ENCODE data around the gene PHYKPL. TPM values are rescaled to one million over a fixed set of nuclear protein-coding genes. Genes with fewer than 3 reads are reported as not detected.

The PHYKPL gene
- total and polyA plus RNA-seq, 2 of the 4 experiments (the other 2 are of a cell fraction) = 10.0 to 24.5 TPM

GRCh38 chr5:178199581-178200434 is 32.8 kb downstream of the PHYKPL start:
- no peak overlapping the region for H4K5ac ChIP-seq (ENCODE audit: low read depth, low read length)
- no peak overlapping the region for H2BK15ac ChIP-seq (ENCODE audit: low read depth, low read length)
- no CpG with 5 or more reads among the region's 12 CpGs for WGBS, 2 experiments (ENCODE audit: extremely low coverage in 2 of 2, insufficient read length in 1 of 2)
- ATAC-seq (ENCODE audit: low read depth) (no peak), DNase-seq (no peak)
- H3K27ac ChIP-seq (ENCODE audit: insufficient read depth, low read length) = no peak overlapping the region
- H3K18ac ChIP-seq (ENCODE audit: low read depth, low read length) = no peak overlapping the region
- H4K20me1 ChIP-seq (ENCODE audit: insufficient read depth, low read length) = no peaks in the 10 kb centered on the region
- H3K27me3 ChIP-seq (ENCODE audit: control insufficient read depth, insufficient read depth, low read length) = peaks cover 5% of the 10 kb centered on the region; the same call in 1 of the 2 replicates
- H3K4ac ChIP-seq (ENCODE audit: low read depth, low read length) = no peak overlapping the region
- H3K23ac ChIP-seq (ENCODE audit: low read depth, low read length) = no peak overlapping the region
- no peak overlapping the region for H2BK20ac ChIP-seq (ENCODE audit: low read depth, low read length)
- no peak overlapping the region for H4K8ac ChIP-seq (ENCODE audit: low read depth in 2 of 2, low read length in 2 of 2)
- dilution Hi-C loops (cut with HindIII; ENCODE audit: low sequenced_read_pairs, unreplicated experiment) (no loop called here), intact Hi-C loops (cut with micrococcal nuclease) (no loop called here), in situ Hi-C loops (cut with MboI; ENCODE audit: low sequenced_read_pairs) (no loop called here)
- ChIA-PET CTCF (interaction anchor here (0.5 kb wide), 1 partner anchor 11 kb away, joined by 3 read pairs; no protein-coding TSS in a partner anchor), POLR2A (ENCODE audit: unreplicated experiment) (no interaction called here)
- no peak overlapping the region for H2BK5ac ChIP-seq (ENCODE audit: low read depth, low read length, poor library complexity, severe bottlenecking)
- H3K9me3 ChIP-seq (ENCODE audit: control insufficient read depth, insufficient read depth, low read length) = no peaks in the 10 kb centered on the region
- H3K9ac ChIP-seq (ENCODE audit: low read depth, low read length) = no peak overlapping the region
- H2AK9ac ChIP-seq (replicated peaks; ENCODE audit: low read depth, low read length, poor library complexity) = no peak overlapping the region
- H3K4me1 ChIP-seq (ENCODE audit: control insufficient read depth, insufficient read depth, low read length) = peaks cover 4% of the 10 kb centered on the region
- no peak overlapping the region for H4K91ac ChIP-seq (ENCODE audit: insufficient read depth, low read depth, low read length)
- no peak overlapping the region for H3K4me2 ChIP-seq (ENCODE audit: low read depth, low read length)
- H3K9me1 ChIP-seq (ENCODE audit: insufficient read depth, low read length) = 0 out of 2 replicates have a peak, but pooled peaks cover 3% of the 10 kb centered on the region
- H3K14ac ChIP-seq (replicated peaks; ENCODE audit: low read depth, low read length) = no peak overlapping the region
- H3K79me1 ChIP-seq (ENCODE audit: low read depth in 1 of 2, low read length in 2 of 2) = peaks cover 0 to 7% of the 10 kb centered on the region in 2 experiments; a peak in 1 of 4 replicates
- no TSS peak for BruUV-seq (replicated peaks)
- no peak overlapping the region for H2BK120ac ChIP-seq (ENCODE audit: low read depth, low read length)
- no peak overlapping the region for H3K4me3 ChIP-seq (ENCODE audit: insufficient read depth, low read depth, low read length)
- no peak overlapping the region for H2AK5ac ChIP-seq (ENCODE audit: low read depth, low read length)
- no peak overlapping the region for H3K56ac ChIP-seq (ENCODE audit: extremely low read depth, insufficient read depth, low read length)
- H3K36me3 ChIP-seq (ENCODE audit: control insufficient read depth, insufficient read depth, low read length) = no peaks in the 10 kb centered on the region
- no peak overlapping the region for H2AFZ ChIP-seq (replicated peaks; ENCODE audit: low read length, poor library complexity)
- TF ChIP-seq USF2 (IDR thresholded peaks at IDR 0.05; ENCODE audit: low read depth, low read length) (no peak), CEBPB (IDR thresholded peaks at IDR 0.05; ENCODE audit: low read depth, low read length) (no peak), MAZ (IDR thresholded peaks at IDR 0.05; ENCODE audit: borderline replicate concordance, low read depth, low read length) (no peak), RCOR1 (IDR thresholded peaks at IDR 0.05; ENCODE audit: insufficient replicate concordance, low read length) (no peak), NFE2L2 (IDR thresholded peaks at IDR 0.05; ENCODE audit: low read depth, low read length) (no peak), SMC3 (IDR thresholded peaks at IDR 0.05; ENCODE audit: low read depth, low read length) (no peak), CHD1 (IDR thresholded peaks at IDR 0.05; ENCODE audit: low read depth, low read length) (no peak), MAFK (IDR thresholded peaks at IDR 0.05; ENCODE audit: low read depth, low read length) (no peak), ELK1 (IDR thresholded peaks at IDR 0.05; ENCODE audit: borderline replicate concordance, low read depth, low read length) (no peak), POLR2A (IDR thresholded peaks at IDR 0.05; ENCODE audit: low read depth, low read length) (no peak), CTCF (conservative IDR thresholded peaks at IDR 0.05; ENCODE audit: low read depth, low read length) (no peak), RAD21 (IDR thresholded peaks at IDR 0.05; ENCODE audit: low read length) (no peak), FOS (IDR thresholded peaks at IDR 0.05; ENCODE audit: low read depth, low read length) (no peak), MXI1 (IDR thresholded peaks at IDR 0.05; ENCODE audit: borderline replicate concordance, low read depth, low read length) (no peak), BHLHE40 (IDR thresholded peaks at IDR 0.05; ENCODE audit: low read depth, low read length) (no peak)

All from IMR-90 (cell line).